ENCODE measurements around the gene BHLHE40. TPM values are rescaled to one million over a fixed set of nuclear protein-coding genes. Genes with fewer than 3 reads are reported as not detected.
"Not testable (repeated sequence)": the region's sequence is repeated elsewhere in the genome, so short reads cannot be mapped to it uniquely, and the experiment has no call there.

The BHLHE40 gene
- total RNA-seq, 1 donor from 2014 or later, result 174 TPM

DNA sequence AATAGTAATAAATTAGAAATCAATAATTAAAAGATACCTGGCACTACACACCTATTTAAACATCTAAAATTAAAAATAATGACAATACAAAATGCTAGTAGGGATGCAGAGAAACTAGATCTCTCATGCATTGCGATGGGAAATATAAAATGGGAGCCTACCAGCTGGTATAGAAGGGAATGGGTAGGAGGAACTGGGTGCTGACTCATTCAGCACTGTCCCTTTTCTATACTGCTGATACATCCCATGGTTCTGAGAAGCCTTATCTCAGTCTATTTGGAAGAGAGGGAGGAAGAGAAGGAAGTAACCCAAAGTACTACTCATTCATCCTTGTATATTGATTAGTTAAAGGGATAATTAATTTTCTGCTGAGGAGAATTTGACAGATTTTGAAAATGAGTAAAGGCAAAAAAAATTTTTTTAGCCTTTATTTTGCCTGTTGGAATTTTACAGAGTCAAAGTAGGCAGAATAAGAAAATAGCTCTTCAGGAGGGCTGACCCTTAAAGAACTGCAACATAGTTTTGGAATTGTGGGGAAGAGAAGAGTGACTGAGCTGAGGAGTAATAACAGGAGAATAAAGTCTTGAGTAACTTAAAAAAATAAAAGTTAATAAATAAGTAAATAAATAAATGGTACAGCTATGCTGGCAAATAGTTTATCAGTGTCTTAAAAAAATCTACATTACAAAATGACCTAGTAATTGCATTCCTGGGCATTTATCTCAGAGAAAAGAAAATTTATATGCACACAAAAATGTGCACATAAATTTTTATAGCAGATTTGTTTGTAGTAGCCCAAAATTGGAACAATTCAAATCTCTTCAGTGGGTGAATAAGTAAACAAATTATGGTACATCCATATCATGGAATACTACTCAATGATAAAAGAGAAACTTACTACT, 15.3 kb upstream of the BHLHE40 start:
- TF ChIP-seq, protein P1, sequence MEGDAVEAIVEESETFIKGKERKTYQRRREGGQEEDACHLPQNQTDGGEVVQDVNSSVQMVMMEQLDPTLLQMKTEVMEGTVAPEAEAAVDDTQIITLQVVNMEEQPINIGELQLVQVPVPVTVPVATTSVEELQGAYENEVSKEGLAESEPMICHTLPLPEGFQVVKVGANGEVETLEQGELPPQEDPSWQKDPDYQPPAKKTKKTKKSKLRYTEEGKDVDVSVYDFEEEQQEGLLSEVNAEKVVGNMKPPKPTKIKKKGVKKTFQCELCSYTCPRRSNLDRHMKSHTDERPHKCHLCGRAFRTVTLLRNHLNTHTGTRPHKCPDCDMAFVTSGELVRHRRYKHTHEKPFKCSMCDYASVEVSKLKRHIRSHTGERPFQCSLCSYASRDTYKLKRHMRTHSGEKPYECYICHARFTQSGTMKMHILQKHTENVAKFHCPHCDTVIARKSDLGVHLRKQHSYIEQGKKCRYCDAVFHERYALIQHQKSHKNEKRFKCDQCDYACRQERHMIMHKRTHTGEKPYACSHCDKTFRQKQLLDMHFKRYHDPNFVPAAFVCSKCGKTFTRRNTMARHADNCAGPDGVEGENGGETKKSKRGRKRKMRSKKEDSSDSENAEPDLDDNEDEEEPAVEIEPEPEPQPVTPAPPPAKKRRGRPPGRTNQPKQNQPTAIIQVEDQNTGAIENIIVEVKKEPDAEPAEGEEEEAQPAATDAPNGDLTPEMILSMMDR (IDR thresholded peaks at IDR 0.05; ENCODE audit: insufficient read depth, low read length, poor library complexity, severe bottlenecking), result no peak

DNA sequence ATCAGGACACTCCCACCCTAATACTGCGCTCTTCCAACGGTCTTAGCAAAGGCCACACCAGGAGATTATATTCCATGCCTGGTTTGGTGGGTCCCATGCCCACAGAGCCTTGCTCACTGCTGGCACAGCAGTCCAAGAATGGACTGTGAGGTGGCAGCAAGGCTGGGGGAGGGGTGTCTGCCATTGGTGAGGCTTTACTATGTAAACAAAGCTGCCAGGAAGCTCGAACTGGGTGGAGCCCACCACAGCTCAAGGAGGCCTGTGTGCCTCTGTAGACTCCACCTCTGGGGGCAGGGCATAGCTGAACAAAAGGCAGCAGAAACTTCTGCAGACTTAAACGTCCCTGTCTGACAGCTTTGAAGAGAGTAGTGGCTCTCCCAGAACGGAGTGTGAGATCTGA, 13.2 kb upstream of the BHLHE40 start:
- not testable (repeated sequence) for H3K4me3 ChIP-seq (ENCODE audit: low read depth, low read length); H3K36me3 ChIP-seq (ENCODE audit: control insufficient read depth, insufficient read depth, low read length); DNase-seq (ENCODE audit: low read depth); H3K27me3 ChIP-seq (ENCODE audit: control insufficient read depth, insufficient read depth, low read length)

More for the DNA sequence above, 15.3 kb upstream of the BHLHE40 start:
- Histone ChIP-seq H3K36me3 (ENCODE audit: control insufficient read depth, insufficient read depth, low read length) (no peaks in the 10 kb centered on the region), H3K27me3 (ENCODE audit: control insufficient read depth, insufficient read depth, low read length) (no peaks in the 10 kb centered on the region), H3K4me3 (ENCODE audit: low read depth, low read length) (no peak overlapping the region)
- DNase-seq (ENCODE audit: low read depth), result no peak

DNA sequence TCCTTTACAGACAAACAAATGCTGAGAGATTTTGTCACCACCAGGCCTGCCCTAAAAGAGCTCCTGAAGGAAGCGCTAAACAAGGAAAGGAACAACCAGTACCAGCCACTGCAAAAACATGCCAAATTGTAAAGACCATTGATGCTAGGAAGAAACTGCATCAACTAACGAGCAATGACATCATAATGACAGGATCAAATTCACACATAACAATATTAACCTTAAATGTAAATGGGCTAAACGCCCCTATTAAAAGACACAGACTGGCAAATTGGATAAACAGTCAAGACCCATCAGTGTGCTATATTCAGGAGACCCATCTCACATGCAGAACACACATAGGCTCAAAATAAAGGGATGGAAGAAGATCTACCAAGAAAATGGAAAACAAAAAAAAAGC, 11.6 kb upstream of the BHLHE40 start:
- not testable (repeated sequence) for H3K36me3 ChIP-seq (ENCODE audit: control insufficient read depth, insufficient read depth, low read length); H3K27me3 ChIP-seq (ENCODE audit: control insufficient read depth, insufficient read depth, low read length); DNase-seq (ENCODE audit: low read depth); H3K4me3 ChIP-seq (ENCODE audit: low read depth, low read length)

DNA sequence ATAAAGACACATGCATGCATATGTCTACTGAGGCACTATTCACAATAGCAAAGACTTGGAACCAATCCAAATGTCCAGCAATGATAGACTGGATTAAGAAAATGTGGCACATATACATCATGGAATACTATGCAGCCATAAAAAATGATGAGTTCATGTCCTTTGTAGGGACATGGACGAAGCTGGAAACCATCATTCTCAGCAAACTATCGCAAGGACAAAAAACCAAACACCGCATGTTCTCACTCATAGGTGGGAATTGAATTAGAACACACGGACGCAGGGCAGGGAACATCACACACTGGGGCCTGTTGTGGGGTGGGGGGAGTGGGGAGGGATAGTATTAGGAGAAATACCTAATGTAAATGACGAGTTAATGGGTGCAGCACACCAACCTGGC, 7.8 kb upstream of the BHLHE40 start:
- H3K36me3 ChIP-seq (ENCODE audit: control insufficient read depth, insufficient read depth, low read length); DNase-seq (ENCODE audit: low read depth); H3K27me3 ChIP-seq (ENCODE audit: control insufficient read depth, insufficient read depth, low read length); H3K4me3 ChIP-seq (ENCODE audit: low read depth, low read length): not testable (repeated sequence)

DNA sequence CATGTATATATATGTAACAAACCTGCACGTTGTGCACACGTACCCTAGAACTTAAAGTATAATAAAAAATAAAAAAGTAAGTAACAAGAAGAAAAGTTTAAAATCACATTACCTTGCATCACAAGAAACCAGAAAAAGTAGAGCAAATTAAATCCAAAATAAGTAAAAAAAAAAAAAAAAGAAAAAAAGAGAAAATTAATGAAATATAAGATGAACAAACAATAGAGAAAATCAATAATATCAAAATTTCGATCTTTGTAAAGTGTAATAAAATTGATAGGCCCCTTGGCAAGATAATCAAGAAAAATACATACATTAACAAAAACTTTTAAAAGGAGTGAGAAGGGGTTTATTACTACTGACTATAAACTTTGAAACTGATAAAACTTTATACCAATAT, 7.4 kb upstream of the BHLHE40 start:
- no peak for DNase-seq (ENCODE audit: low read depth)
- Histone ChIP-seq H3K4me3 (ENCODE audit: low read depth, low read length) (no peak overlapping the region), H3K36me3 (ENCODE audit: control insufficient read depth, insufficient read depth, low read length) (no peaks in the 10 kb centered on the region), H3K27me3 (ENCODE audit: control insufficient read depth, insufficient read depth, low read length) (no peaks in the 10 kb centered on the region)
- TF ChIP-seq, protein P1 (IDR thresholded peaks at IDR 0.05; ENCODE audit: insufficient read depth, low read length, poor library complexity, severe bottlenecking), result no peak

DNA sequence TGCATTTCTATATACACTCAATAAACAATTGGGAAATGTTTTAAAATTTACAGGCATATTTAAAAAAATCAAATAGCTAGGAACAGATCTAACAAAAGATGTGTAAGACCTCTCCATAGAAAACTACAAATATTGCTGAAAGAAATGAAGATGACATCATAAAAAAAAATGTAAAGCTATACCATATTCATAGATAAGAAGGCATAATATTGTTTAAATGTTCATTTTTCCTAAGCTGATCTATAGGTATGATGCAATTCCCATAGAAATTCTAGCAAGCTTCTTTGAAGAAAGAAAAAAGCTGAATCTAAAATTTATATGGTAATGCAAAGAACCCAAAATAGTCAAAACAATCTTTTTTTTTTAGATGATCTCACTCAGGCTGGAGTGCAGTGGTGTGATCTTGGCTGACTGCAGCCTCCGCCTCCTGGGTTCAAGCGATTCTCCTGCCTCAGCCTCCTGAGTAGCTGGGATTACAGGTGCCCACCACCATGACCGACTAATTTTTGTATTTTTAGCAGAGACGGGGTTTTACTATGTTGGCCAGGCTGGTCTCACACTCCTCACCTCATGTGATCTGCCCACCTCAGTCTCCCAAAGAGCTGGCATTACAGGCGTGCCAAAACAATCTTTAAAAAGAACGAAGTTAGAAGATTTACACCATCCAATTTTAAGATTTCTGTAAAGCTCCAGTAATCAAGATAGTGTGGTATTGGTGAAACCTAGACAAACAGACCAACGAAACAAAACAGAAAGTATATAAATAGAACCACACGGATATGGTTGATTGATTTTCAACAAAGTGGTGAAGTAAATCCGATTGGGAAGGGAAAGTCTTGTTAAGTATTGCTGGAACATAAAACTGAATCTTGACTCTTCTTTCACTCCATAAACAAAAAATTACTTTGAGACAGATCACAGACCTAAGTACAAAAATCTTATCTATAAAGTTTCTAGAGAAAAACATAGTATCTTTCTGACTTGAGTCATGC, 6.3 kb upstream of the BHLHE40 start:
- DNase-seq (ENCODE audit: low read depth), result no peak
- no peaks in the 10 kb centered on the region for H3K36me3 ChIP-seq (ENCODE audit: control insufficient read depth, insufficient read depth, low read length)
- TF ChIP-seq, protein P1 (IDR thresholded peaks at IDR 0.05; ENCODE audit: insufficient read depth, low read length, poor library complexity, severe bottlenecking), result no peak
- no peak overlapping the region for H3K4me3 ChIP-seq (ENCODE audit: low read depth, low read length)
- H3K27me3 ChIP-seq (ENCODE audit: control insufficient read depth, insufficient read depth, low read length), result no peaks in the 10 kb centered on the region

DNA sequence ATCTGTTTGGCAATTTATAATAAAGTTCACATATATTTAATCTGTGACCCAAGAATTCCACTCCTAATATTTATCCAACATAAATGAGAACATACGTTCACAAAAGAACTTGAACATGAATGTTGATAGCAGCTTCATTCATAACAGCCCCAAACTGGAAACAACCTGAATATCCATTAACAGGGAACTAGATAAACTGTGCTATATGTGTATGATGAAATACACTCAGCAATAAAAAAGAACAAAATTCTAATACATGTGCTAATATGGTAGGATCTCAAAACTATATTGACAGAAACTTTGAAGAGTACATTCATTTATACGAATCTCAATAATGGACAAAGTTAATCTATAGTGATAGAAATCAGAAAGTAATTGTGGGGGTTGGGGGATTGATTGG, 5.1 kb upstream of the BHLHE40 start:
- Histone ChIP-seq H3K27me3 (ENCODE audit: control insufficient read depth, insufficient read depth, low read length) (no peaks in the 10 kb centered on the region), H3K36me3 (ENCODE audit: control insufficient read depth, insufficient read depth, low read length) (no peaks in the 10 kb centered on the region), H3K4me3 (ENCODE audit: low read depth, low read length) (no peak overlapping the region)
- TF ChIP-seq, protein P1 (IDR thresholded peaks at IDR 0.05; ENCODE audit: insufficient read depth, low read length, poor library complexity, severe bottlenecking), result no peak
- DNase-seq (ENCODE audit: low read depth), result no peak

Data from kidney epithelial cell (primary cell).